HG03108 (cell line): ENCODE results near the gene HRAS.
"Not testable (repeated sequence)": the region's sequence is repeated elsewhere in the genome, so short reads cannot be mapped to it uniquely, and the experiment has no call there.

ENCODE experiments used
- ATAC-seq: cut with Tn5 transposase; IDR thresholded peaks from one replicate; pipeline ENCODE4 v1.9.1; 2021; ENCODE audit warnings: moderate library complexity; ENCODE audit not compliant: unreplicated experiment

The HRAS gene

DNA sequence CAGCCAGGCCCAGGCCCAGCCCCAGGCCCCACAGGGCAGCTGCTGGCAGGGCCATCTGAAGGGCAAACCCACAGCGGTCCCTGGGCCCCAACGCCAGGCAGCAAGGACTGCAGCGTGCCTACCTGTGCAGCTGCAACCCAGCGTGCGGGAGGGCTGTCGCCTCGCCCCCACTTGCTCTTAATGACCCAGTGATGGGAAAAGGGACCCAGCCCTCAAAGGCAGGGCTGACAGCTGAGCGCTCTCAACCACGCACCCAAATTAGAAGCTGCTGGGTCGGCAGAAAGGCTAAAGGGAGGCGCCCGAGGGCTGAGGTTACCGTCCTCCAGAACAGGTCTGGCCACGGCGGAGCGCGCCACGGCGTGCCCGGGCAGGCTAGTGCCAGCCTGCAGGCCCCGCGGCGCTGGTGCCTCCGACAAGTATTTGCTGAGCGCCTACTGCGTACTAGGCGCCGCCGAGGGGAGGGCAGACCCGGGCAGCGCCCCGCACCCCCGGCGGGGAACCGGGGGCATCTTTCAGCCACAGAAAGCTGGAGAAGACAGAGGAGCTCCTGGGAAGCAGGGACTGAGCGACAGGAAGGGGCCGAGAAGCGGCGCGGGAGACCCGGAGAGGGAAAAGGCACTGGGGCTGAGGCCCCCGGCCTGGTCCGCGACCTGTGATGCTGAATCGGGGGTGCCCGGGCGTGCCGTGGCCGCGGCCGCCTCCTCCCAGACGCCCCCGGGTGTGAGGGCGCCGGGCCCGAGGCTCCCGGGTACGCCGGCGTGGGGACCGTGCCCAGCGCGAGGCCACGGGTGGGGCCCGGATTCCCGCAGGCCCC, 773 bp downstream of the HRAS start:
- no peak for ATAC-seq

DNA sequence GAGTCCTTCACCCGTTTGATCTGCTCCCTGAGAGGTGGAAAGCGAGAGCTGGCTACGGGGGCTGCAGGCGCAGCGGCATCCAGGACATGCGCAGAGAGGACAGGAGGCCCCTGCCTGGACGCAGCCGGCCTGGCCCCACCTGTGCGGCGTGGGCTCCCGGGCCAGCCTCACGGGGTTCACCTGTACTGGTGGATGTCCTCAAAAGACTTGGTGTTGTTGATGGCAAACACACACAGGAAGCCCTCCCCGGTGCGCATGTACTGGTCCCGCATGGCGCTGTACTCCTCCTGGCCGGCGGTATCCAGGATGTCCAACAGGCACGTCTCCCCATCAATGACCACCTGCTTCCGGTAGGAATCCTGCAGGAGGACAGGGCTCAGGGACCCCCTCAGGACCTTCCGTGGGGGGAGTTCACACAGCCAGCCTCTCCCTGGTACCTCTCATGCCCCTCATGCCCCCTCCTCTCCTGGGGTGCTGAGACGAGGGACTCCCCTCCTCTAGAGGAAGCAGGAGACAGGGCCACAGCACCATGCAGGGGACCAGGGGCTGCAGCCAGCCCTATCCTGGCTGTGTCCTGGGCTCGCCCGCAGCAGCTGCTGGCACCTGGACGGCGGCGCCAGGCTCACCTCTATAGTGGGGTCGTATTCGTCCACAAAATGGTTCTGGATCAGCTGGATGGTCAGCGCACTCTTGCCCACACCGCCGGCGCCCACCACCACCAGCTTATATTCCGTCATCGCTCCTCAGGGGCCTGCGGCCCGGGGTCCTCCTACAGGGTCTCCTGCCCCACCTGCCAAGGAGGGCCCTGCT, 1.6 kb downstream of the HRAS start:
- ATAC-seq, result no peak

GRCh38 chr11:532986-533585, 2.3 kb downstream of the HRAS start:
- ATAC-seq, result no peak

GRCh38 chr11:532527-532985, 2.8 kb downstream of the HRAS start:
- no peak for ATAC-seq

- ATAC-seq, result no peak
Observed at GRCh38 chr11:531919-532526, 3.4 kb downstream of the HRAS start.

GRCh38 chr11:530960-531831, 4.2 kb downstream of the HRAS start:
- ATAC-seq, result no peak

GRCh38 chr11:529728-530411, 5.5 kb downstream of the HRAS start:
- ATAC-seq, result no peak

- ATAC-seq, result no peak
Observed at GRCh38 chr11:528815-529727, 6.3 kb downstream of the HRAS start.

DNA sequence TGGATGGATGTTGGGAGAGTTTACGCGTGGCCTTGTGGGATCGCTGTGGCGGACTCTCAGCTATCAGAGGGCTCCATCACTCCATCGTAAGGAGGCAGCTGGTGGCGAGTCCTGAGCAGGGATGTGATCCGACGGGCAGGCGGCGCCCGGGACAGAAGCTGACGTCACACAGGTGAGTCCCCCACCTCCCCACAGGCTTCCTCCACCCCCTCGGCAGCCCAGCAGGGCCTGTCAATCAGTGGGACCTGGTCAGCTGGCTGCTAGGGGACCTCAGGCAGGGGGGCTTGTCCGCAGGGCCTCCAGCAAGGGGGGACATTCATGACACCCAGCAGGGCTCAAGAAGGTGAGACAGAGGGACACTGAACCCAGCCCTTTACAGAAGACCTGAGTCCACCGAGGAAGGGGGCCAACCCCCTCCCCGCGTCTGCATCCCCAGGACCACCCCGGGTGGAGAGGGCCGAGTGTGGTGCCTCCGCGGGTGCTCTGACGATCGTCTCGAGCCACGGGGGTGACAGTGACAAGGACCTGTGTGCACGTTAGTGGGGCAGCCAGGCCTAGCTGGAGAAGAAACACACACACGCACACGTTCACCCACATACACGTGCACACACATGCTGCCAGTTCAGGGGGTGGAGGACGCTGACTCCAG, 7.1 kb downstream of the HRAS start:
- ATAC-seq, result no peak

DNA sequence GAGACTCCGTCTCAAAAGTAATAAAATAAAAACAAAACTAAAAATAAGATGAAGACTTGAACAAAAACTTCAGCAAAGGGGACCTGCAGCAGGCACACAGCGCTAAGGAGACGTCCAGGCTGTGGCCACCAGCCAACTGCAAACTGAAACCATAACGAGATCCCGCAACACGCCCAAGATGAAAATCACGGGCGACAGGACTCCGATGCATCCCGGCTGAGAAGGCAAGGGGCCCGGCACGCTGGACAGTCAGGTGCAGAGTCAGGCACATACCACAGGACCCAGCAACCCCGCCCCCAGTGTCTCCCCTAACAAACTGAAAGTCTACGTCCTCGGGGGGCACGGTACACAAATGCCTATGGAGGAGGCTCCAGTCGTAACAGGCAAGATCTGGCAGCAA, 9.2 kb downstream of the HRAS start:
- ATAC-seq, result no peak

- no peak for ATAC-seq
Observed at GRCh38 chr11:521177-521688, 14.1 kb downstream of the HRAS start.

GRCh38 chr11:520428-521176, 14.8 kb downstream of the HRAS start:
- no peak for ATAC-seq

GRCh38 chr11:518463-519202, 16.7 kb downstream of the HRAS start:
- peak; percentile 88 for ATAC-seq

GRCh38 chr11:516918-517685, 18.3 kb downstream of the HRAS start:
- ATAC-seq, result not testable (repeated sequence)

DNA sequence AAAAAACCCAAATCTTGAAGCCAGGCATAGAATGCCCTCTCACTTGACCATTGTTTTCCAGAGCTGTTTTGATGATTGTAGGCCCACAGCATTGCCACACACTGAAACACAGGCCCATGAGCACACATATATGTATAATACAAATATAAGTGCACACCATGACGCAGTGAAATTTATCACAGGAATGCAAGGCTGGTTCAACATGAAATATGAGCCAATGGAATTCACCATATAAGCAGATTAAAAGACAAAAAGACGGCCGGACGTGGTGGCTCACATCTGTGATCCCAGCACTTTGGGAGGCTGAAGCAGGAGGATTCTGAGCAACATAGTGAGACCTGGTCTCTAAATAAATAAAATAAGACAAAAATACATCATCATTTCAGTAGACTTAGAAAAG, 19.0 kb downstream of the HRAS start:
- no peak for ATAC-seq

DNA sequence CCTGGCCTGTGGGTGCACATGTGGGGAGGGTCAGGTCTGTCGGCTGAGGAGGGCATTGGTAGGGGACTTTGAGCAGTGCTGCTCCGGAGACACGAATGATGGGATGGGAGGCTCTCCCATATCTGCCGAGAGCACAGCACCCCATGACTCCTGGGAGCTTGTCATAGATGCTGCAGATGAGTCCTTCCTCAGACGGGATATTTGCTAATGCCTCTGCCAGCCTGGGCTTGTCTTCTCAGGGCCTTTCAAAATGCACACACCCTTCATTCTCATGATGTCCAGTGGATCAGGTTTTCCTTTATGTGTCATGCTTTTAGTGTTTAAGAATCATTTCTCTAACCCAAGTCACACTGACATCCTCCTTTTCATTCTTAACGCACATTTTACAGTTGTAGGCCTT, 20.2 kb downstream of the HRAS start:
- no peak for ATAC-seq
